HG03097 (cell line): ENCODE data around the gene USF2.
"Not testable (repeated sequence)": the region's sequence is repeated elsewhere in the genome, so short reads cannot be mapped to it uniquely, and the experiment has no call there.

ENCODE experiments used
- ATAC-seq: cut with Tn5 transposase; IDR thresholded peaks from one replicate; pipeline ENCODE4 v1.9.1; 2021; ENCODE audit not compliant: unreplicated experiment, low FRiP score

USF2 gene

GRCh38 chr19:35268536-35269437 lies at the start of gene USF2:
USF2 (plus strand) TSS chr19:35268962; CDS start chr19:35269102, 140 bp downstream.
- ATAC-seq: peak; percentile 14

- ATAC-seq: no peak
These were observed 49.8 kb upstream of the USF2 start for GRCh38 chr19:35219008-35219407.

GRCh38 chr19:35220315-35220921 lies 48.3 kb upstream of the USF2 start:
- ATAC-seq: no peak

- not testable (repeated sequence) for ATAC-seq
These were observed 47.7 kb upstream of the USF2 start for GRCh38 chr19:35220973-35221590.

GRCh38 chr19:35222373-35223015 lies 46.3 kb upstream of the USF2 start:
- ATAC-seq: no peak

GRCh38 chr19:35223084-35223790 lies 45.5 kb upstream of the USF2 start:
- ATAC-seq: no peak

- no peak for ATAC-seq
These were observed 44.8 kb upstream of the USF2 start for GRCh38 chr19:35223862-35224505.

- ATAC-seq: no peak
These were observed 43.8 kb upstream of the USF2 start for GRCh38 chr19:35224681-35225571.

- no peak for ATAC-seq
These were observed 42.8 kb upstream of the USF2 start for GRCh38 chr19:35225951-35226350.

- no peak for ATAC-seq
These were observed 42.0 kb upstream of the USF2 start for GRCh38 chr19:35226748-35227147.

GRCh38 chr19:35228177-35228930 lies 40.4 kb upstream of the USF2 start, which contains the start of gene FAM187B:
FAM187B (minus strand) TSS chr19:35228739; CDS start chr19:35228680, 59 bp downstream.
- ATAC-seq: no peak

GRCh38 chr19:35229601-35230000 lies 39.2 kb upstream of the USF2 start:
- ATAC-seq: no peak

- no peak for ATAC-seq
These were observed 36.7 kb upstream of the USF2 start for GRCh38 chr19:35231956-35232645.

GRCh38 chr19:35232912-35233311 lies 35.9 kb upstream of the USF2 start:
- no peak for ATAC-seq

- no peak for ATAC-seq
These were observed 31.9 kb upstream of the USF2 start for GRCh38 chr19:35236638-35237400.

GRCh38 chr19:35239597-35239996 lies 29.2 kb upstream of the USF2 start:
- ATAC-seq: not testable (repeated sequence)

GRCh38 chr19:35240327-35240726 lies 28.4 kb upstream of the USF2 start:
- no peak for ATAC-seq
